Stimulated activated CD8-positive, alpha-beta memory T cell treated with anti-CD3 and anti-CD28 coated beads, Interleukin-15, amount 100 ng/mL, for 4 hours (primary cell): ENCODE measurements around the gene ALDH1A1.

Source experiments
- DNase-seq, 2 donors: peaks; one replicate each; pipeline ENCODE4 v3.0.0-alpha.2; 2020; ENCODE audit warnings: low read depth in 2 of 2

ALDH1A1 gene

DNA sequence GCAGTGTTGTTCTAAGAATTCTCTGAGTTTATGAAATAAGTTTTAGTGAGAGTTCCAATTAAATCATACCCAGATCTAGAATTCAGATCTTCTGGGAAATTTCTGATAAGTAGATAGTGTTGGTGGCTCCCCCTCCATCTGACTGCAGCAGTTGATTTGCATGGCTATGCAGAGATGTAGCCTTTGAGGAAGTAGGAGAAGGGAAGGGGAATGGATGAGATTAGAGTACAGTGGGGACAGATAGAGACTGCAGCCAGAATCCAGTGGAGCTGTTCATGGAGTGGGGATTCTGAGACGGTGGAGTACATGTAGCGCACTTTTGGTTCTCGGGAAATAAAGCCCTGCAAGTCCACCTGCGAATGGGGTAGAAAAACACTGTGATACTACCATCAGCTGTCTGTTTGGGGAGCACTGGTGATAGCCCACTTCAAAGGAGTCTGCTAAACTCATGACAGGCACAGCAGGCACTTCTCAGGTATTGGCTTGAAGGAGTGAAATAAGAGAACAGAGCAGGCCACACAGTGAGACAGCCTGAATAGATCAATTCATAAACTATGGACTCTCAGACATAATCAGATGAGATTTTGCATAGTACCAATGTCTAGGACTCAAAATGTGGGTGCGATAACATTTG lies 96.8 kb downstream of the ALDH1A1 start:
- no peak for DNase-seq

DNA sequence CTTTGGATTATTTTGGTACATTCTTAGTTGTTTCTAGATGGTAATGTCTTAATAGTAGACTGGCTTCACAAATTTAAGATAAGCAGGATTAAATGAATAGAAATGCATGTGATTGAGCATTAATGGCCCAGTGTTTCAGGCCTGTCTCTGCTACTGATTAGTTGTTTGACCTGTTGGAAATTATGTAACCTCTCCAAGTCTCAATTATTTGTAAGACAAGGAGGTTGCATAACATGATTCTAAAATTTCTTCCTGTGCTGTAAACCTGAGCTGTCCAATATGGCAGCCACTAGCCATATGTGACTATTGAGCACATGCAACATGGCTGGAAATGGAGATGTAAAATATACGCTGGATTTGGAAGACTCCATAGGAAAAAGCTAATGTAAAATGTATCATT lies 97.5 kb downstream of the ALDH1A1 start:
- DNase-seq: no peak
